Sigmoid colon (tissue), 4 donors: Measurements from ENCODE around the gene CFAP20DC.

Experiments used
- CTCF ChIP-seq, 4 experiments: fragments of 450-650 bp in 3 of 4; fragments of 200-600 bp in 1 of 4; IDR thresholded peaks; one replicate each; pipeline ENCODE4 v1.5.1; 2016 to 2019; ENCODE audit warnings: antibody characterized with exemption in 4 of 4, mild to moderate bottlenecking in 3 of 4, moderate library complexity in 2 of 4
- EP300 ChIP-seq, 4 donors: sonication (generic); formaldehyde crosslinking; IDR thresholded peaks; one replicate each; pipeline ENCODE4 v1.6.1; 2017; ENCODE audit warnings: antibody characterized with exemption in 4 of 4

- TF ChIP-seq EP300 (IDR thresholded peaks at IDR 0.05): no peak
- TF ChIP-seq CTCF (IDR thresholded peaks at IDR 0.05): no peak
These were observed 87.0 kb downstream of the CFAP20DC start for GRCh38 chr3:58962816-58963215.
